Spleen (tissue), 7 donors: ENCODE measurements around the gene RRP1B.

Experiments used
- POLR2A ChIP-seq, 3 donors: fragments of 450-650 bp; IDR thresholded peaks; one replicate each; pipeline ENCODE4 v1.5.1; 2017; ENCODE audit warnings: antibody characterized with exemption in 3 of 3, mild to moderate bottlenecking in 1 of 3
- TF ChIP-seq, protein P1 (sequence below), 11 experiments: fragments of 200-600 bp in 7 of 11; fragments of 450-650 bp in 4 of 11; sonication (generic) in 4 of 11; IDR thresholded peaks in 8 of 11; conservative IDR thresholded peaks in 3 of 11; 1 replicate in 7 of 11; 2 replicates in 4 of 11; pipeline versions ENCODE4 v1.4.0 to v1.8.0; 2016 to 2021; ENCODE audit warnings: antibody characterized with exemption in 11 of 11, inconsistent platforms in 4 of 11, mild to moderate bottlenecking in 1 of 11
- donor health status: DM: no; HTN: no; CAD: no; lungs with moderate emphysema.
- donor health status: DM: no; HTN: no; CAD: no.
- donor health status: DM: no; HTN: no; CAD: no.

DNA sequence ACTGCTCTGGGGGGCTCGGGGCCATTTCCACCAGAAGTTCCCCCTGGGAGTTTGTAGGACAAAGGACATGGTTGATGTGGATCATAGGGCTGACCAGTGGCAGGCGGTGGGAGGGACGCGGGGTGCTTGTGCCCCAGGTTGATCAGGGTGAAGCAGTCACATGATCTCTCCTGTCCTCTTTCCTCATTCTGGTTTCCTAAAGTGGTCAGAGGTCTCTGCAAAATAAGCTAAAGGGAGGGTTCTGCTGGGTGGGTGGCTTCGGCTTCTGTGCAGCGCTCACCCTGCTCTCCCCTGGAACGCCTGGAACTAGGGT lies 68.8 kb downstream of the RRP1B start:
- TF ChIP-seq, protein P1, sequence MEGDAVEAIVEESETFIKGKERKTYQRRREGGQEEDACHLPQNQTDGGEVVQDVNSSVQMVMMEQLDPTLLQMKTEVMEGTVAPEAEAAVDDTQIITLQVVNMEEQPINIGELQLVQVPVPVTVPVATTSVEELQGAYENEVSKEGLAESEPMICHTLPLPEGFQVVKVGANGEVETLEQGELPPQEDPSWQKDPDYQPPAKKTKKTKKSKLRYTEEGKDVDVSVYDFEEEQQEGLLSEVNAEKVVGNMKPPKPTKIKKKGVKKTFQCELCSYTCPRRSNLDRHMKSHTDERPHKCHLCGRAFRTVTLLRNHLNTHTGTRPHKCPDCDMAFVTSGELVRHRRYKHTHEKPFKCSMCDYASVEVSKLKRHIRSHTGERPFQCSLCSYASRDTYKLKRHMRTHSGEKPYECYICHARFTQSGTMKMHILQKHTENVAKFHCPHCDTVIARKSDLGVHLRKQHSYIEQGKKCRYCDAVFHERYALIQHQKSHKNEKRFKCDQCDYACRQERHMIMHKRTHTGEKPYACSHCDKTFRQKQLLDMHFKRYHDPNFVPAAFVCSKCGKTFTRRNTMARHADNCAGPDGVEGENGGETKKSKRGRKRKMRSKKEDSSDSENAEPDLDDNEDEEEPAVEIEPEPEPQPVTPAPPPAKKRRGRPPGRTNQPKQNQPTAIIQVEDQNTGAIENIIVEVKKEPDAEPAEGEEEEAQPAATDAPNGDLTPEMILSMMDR (IDR thresholded peaks at IDR 0.05 in 8 of 11, conservative IDR thresholded peaks at IDR 0.05 in 3 of 11): no peak
- no peak for TF ChIP-seq POLR2A (IDR thresholded peaks at IDR 0.05)
